Measurements from ENCODE around the gene CYP2W1. TPM values are rescaled to one million over a fixed set of nuclear protein-coding genes. Genes with fewer than 3 reads are reported as not detected.
A peak's percentile ranks its signal among the peaks of the same experiment; 100 is the strongest.

CYP2W1 gene
- total RNA-seq, 1 experiment from 2014 or later, result not detected

GRCh38 chr7:972110-972509, 10.9 kb upstream of the CYP2W1 start:
- no TSS peak for BruUV-seq (replicated peaks)
- POLR2A ChIA-PET, result interaction anchor here (0.6 to 2.9 kb wide), 4 partner anchors 20 to 240 kb away, joined by 3 to 7 read pairs (median 3); partner anchors contain the start of gene ZFAND2A
- TF ChIP-seq CTCF (IDR thresholded peaks at IDR 0.05; ENCODE audit: unreplicated experiment), result no peak
- no peak for DNase-seq (ENCODE audit: unreplicated experiment)
- no peaks in the 10 kb centered on the region for H3K9me3 Mint-ChIP-seq (ENCODE audit: unreplicated experiment)
- CTCF ChIA-PET, result interaction anchor here (0.5 to 1.3 kb wide), 2 partner anchors 62 to 363 kb away, joined by 3 read pairs; no protein-coding TSS in a partner anchor
- H3K4me3 Mint-ChIP-seq (ENCODE audit: unreplicated experiment), result no peak overlapping the region
- H3K36me3 Mint-ChIP-seq (ENCODE audit: insufficient read depth, unreplicated experiment), result peaks cover 63% of the 10 kb centered on the region
- intact Hi-C loops (cut with micrococcal nuclease), result no loop called here
- no peaks in the 10 kb centered on the region for H3K27me3 Mint-ChIP-seq (ENCODE audit: insufficient read depth, unreplicated experiment)
- H3K27ac Mint-ChIP-seq (ENCODE audit: low read depth, unreplicated experiment), result no peak overlapping the region
- no peaks in the 10 kb centered on the region for H3K4me1 Mint-ChIP-seq (ENCODE audit: insufficient read depth, unreplicated experiment)

DNA sequence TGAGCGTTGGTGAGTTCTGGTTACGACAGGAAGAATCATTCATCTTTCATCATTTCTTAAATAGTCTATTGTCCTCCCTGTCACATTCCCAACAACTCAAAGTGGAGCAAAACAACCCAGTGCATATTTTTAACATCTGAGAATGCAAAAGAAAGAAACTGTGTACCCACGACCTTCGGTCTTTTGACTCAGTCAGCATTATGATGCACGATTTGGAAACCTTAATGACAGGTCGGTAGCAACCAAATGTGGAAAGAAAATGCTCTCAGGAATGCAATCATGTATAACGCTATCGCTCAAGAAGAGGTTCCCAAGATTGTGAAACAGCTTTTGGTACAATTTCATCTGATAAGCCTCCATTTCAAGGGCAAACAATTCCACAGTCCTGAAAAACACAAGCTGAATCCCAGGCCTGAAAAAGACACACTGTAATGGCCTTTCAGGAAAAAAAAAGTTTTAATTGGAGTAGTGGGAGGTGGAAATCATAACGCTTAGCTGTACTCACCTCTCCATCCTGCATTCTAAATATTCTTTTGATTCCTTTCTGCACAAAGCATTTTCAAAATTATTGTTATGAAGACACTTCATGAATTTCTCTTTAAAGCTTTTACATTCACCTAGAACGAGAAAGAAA, 10.2 kb upstream of the CYP2W1 start:
- DNase-seq (ENCODE audit: unreplicated experiment), result no peak
- Mint-ChIP-seq H3K36me3 (ENCODE audit: insufficient read depth, unreplicated experiment) (peaks cover 57% of the 10 kb centered on the region), H3K9me3 (ENCODE audit: unreplicated experiment) (no peaks in the 10 kb centered on the region), H3K27me3 (ENCODE audit: insufficient read depth, unreplicated experiment) (no peaks in the 10 kb centered on the region), H3K27ac (ENCODE audit: low read depth, unreplicated experiment) (no peak overlapping the region), H3K4me3 (ENCODE audit: unreplicated experiment) (peak overlapping the region; percentile 87), H3K4me1 (ENCODE audit: insufficient read depth, unreplicated experiment) (no peaks in the 10 kb centered on the region)
- CTCF ChIA-PET, result interaction anchor here (0.5 to 3.2 kb wide), 3 partner anchors 20 to 362 kb away, joined by 3 to 22 read pairs (median 3); no protein-coding TSS in a partner anchor
- no TSS peak for BruUV-seq (replicated peaks)
- no peak for TF ChIP-seq CTCF (IDR thresholded peaks at IDR 0.05; ENCODE audit: unreplicated experiment)
- POLR2A ChIA-PET, result interaction anchor here (0.6 to 2.9 kb wide), 7 partner anchors 19 to 208 kb away, joined by 3 to 11 read pairs (median 5); partner anchors contain the start of genes ADAP1 and ZFAND2A
- intact Hi-C loops (cut with micrococcal nuclease), result no loop called here

DNA sequence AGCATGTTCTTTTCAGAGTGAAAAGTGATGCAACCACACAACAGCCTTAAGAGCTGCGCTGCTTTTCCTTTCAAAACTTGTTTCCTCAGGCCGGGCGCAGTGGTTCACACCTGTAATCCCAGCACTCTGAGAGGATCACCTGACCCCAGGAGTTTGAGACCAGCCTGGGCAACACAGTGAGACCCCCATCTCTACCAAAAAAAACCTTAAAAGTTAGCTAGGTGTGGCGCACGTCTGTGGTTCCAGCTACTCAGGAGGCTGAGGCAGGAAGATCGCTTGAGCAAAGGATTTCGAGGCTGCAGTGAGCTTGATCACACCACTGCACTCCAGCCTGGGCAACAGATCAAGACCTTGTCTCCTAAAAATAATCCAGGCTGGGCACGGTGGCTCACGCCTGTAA, 9.7 kb upstream of the CYP2W1 start:
- no peak for TF ChIP-seq CTCF (IDR thresholded peaks at IDR 0.05; ENCODE audit: unreplicated experiment)
- BruUV-seq (replicated peaks), result no TSS peak
- Mint-ChIP-seq H3K9me3 (ENCODE audit: unreplicated experiment) (no peaks in the 10 kb centered on the region), H3K27me3 (ENCODE audit: insufficient read depth, unreplicated experiment) (no peaks in the 10 kb centered on the region), H3K4me1 (ENCODE audit: insufficient read depth, unreplicated experiment) (no peaks in the 10 kb centered on the region), H3K27ac (ENCODE audit: low read depth, unreplicated experiment) (peak overlapping the region; percentile 16), H3K4me3 (ENCODE audit: unreplicated experiment) (peak overlapping the region; percentile 87), H3K36me3 (ENCODE audit: insufficient read depth, unreplicated experiment) (peaks cover 56% of the 10 kb centered on the region)
- intact Hi-C loops (cut with micrococcal nuclease), result no loop called here
- DNase-seq (ENCODE audit: unreplicated experiment), result no peak
- POLR2A ChIA-PET, result interaction anchor here (0.6 to 2.9 kb wide), 7 partner anchors 20 to 209 kb away, joined by 3 to 11 read pairs (median 5); partner anchors contain the start of genes ADAP1 and ZFAND2A
- CTCF ChIA-PET, result interaction anchor here (0.6 to 3.2 kb wide), 3 partner anchors 19 to 220 kb away, joined by 3 to 22 read pairs (median 3); no protein-coding TSS in a partner anchor

DNA sequence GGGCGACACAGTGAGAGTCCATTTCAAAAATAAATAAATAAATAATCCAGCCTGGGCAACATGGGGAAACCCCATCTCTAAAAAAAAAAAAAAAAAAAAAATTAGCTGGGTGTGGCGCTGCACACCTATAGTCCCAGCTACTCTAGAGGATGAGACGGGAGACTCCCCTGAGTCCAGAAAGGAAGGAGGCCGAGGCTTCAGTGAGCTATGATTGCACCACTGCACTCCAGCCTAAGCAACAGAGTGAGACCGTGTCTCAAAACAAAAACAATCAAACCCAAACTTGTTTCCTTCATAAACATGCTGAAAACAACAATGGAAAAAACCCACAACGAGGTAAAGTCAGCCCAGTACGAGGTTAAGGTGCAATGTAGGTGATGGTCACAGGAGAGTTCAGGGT, 8.8 kb upstream of the CYP2W1 start:
- H3K4me1 Mint-ChIP-seq (ENCODE audit: insufficient read depth, unreplicated experiment), result no peaks in the 10 kb centered on the region
- H3K9me3 Mint-ChIP-seq (ENCODE audit: unreplicated experiment), result no peaks in the 10 kb centered on the region
- no peak for TF ChIP-seq CTCF (IDR thresholded peaks at IDR 0.05; ENCODE audit: unreplicated experiment)
- H3K36me3 Mint-ChIP-seq (ENCODE audit: insufficient read depth, unreplicated experiment), result peaks cover 48% of the 10 kb centered on the region
- H3K27ac Mint-ChIP-seq (ENCODE audit: low read depth, unreplicated experiment), result peak overlapping the region; percentile 79
- POLR2A ChIA-PET, result interaction anchor here (0.7 to 2.9 kb wide), 11 partner anchors 10 to 186 kb away, joined by 3 to 15 read pairs (median 5); partner anchors contain the start of genes ADAP1 and ZFAND2A
- H3K27me3 Mint-ChIP-seq (ENCODE audit: insufficient read depth, unreplicated experiment), result no peaks in the 10 kb centered on the region
- CTCF ChIA-PET, result interaction anchor here (0.6 to 3.2 kb wide), 5 partner anchors 18 to 233 kb away, joined by 4 to 22 read pairs (median 4); no protein-coding TSS in a partner anchor
- H3K4me3 Mint-ChIP-seq (ENCODE audit: unreplicated experiment), result peak overlapping the region; percentile 87
- intact Hi-C loops (cut with micrococcal nuclease), result loop anchor here (2.0 kb wide), 1 partner anchor 37 kb away; no protein-coding TSS in a partner anchor
- BruUV-seq (replicated peaks), result no TSS peak
- peak; percentile 49 for DNase-seq (ENCODE audit: unreplicated experiment)
